Kidney (tissue), 14 donors: ENCODE measurements around the gene HEPHL1. TPM values are rescaled to one million over a fixed set of nuclear protein-coding genes. Genes with fewer than 3 reads are reported as not detected.
A peak's percentile ranks its signal among the peaks of the same experiment; 100 is the strongest.

Experiments used
- DNase-seq, 5 donors: peaks; one replicate each; pipeline ENCODE4 v3.0.0-alpha.2; 2013 to 2020
- FAIRE-seq: peaks from 2 replicates; lab custom pipeline; 2012; peaks lifted over from hg19 to GRCh38; lab: Jason Lieb, UNC
- H3K27ac ChIP-seq, 2 donors: one replicate each; pipeline ENCODE4 v1.7.0; 2013; ENCODE audit warnings: low read depth in 2 of 2, low read length in 2 of 2, inconsistent platforms in 1 of 2
- H3K27me3 ChIP-seq: one replicate; pipeline ENCODE4 v1.7.1; 2013; ENCODE audit warnings: low read length, inconsistent platforms; ENCODE audit not compliant: control insufficient read depth, insufficient read depth
- H3K36me3 ChIP-seq, 3 donors: one replicate each; pipeline versions ENCODE4 v1.7.0 to v1.7.1; 2013; ENCODE audit warnings: low read length in 3 of 3, control low read depth in 1 of 3, inconsistent platforms in 1 of 3; ENCODE audit not compliant: insufficient read depth in 3 of 3, control insufficient read depth in 2 of 3
- H3K4me1 ChIP-seq, 3 donors: one replicate each; pipeline versions ENCODE4 v1.7.0 to v1.7.1; 2013; ENCODE audit warnings: low read length in 3 of 3, inconsistent platforms in 1 of 3, low read depth in 1 of 3; ENCODE audit not compliant: control insufficient read depth in 2 of 3, insufficient read depth in 2 of 3
- H3K4me3 ChIP-seq, 3 donors: one replicate each; pipeline versions ENCODE4 v1.7.0 to v1.8.1; 2013; ENCODE audit warnings: low read length in 3 of 3, control low read depth in 1 of 3, inconsistent platforms in 1 of 3
- H3K9ac ChIP-seq, 3 donors: one replicate each; pipeline versions ENCODE4 v1.7.0 to v1.7.1; 2013; ENCODE audit warnings: low read length in 3 of 3, control low read depth in 1 of 3, inconsistent platforms in 1 of 3
- H3K9me3 ChIP-seq, 3 donors: one replicate each; pipeline versions ENCODE4 v1.7.0 to v1.7.1; 2013; ENCODE audit warnings: low read length in 3 of 3, control low read depth in 1 of 3, inconsistent platforms in 1 of 3; ENCODE audit not compliant: control insufficient read depth in 2 of 3, insufficient read depth in 1 of 3
- CTCF ChIP-seq: IDR thresholded peaks from 3 replicates; pipeline ENCODE4 v1.5.1; 2012; ENCODE audit warnings: mild to moderate bottlenecking, moderate library complexity, borderline replicate concordance; ENCODE audit not compliant: insufficient read depth; ENCODE audit errors: extremely low read depth
- intact Hi-C: fragments of 100-400 bp; cut with DNase I; formaldehyde crosslinking; loops from one replicate; pipeline ENCODE4 v1.11.1; 2022
- polyA plus RNA-seq: library from polyadenylated mRNA; stranded (reverse); fragments of 350-450 nt; fragmentation: Illumina TruSeq; extraction: RNeasy Lipid Tissue Mini Kit (QIAGEN cat#74804); gene quantifications from one replicate; pipeline ENCODE4 v1.2.3, GENCODE V29; 2014; ENCODE audit warnings: low read depth, low replicate concordance; ENCODE audit not compliant: insufficient read depth
- total RNA-seq: library from RNA; stranded (reverse); fragmentation: NEBNext Ultra II Directional; extraction: Animal tissue kit (Norgen Biotek cat#: 25700); gene quantifications from one replicate; pipeline ENCODE4 v1.2.1, GENCODE V29; 2021
- donor health status: control.
- donor health status: control.
- donor health status: control.
- donor health status: control.
- donor health status: control.
- donor health status: DM: yes; HTN: yes; CAD: no.
- donor health status: Normal renal cell carcinoma (clear cell type).

HEPHL1 gene
- total and polyA plus RNA-seq, 2 donors from 2014 or later, result not detected

DNA sequence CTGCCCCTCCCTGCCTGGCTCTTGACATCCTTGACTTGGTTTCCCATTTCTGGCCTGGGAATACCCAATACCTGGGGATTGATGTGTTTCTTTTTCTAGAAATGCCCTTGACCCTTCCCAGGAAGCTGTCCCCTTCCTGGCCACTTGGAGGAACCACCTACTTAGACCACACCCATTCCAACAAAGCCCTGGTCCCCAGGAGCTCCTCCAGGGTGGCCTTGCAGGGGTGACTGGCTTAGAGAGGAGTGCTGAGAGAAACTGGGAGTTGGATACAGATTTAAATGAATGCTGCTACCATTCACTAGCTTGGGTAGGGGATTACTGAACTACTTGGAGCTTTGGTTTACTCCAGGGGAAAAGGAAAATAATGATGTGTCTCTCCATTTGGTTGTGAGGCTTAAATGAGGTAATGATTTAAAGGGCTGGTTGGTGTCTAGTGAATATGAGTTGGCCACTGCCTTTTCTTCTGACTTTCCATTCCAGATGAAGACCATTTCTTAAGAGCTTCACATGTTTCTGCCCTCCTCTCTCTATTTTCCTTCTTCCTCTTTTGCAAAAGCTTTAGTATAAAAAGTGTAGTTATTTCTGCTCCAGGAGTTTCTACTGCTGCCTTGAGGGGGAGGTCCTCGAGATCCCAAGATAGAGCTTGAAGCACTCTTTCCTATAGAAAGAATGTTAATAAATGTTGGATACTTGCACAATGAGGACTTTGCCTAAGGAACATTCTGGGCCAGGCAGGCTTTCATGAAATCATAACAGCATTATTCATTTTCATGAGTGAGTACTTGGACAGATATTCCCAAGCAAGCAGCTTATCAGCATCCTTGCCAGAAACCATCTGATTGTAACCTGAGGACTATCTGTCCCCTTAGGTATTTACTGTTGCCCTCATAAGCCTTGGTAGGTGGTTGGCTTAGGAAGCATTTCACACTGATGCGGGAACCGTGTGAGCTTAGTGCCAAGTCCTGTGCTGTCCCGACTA, 129.8 kb downstream of the HEPHL1 start:
- Histone ChIP-seq H3K9ac (no peak overlapping the region), H3K9me3 (no peaks in the 10 kb centered on the region), H3K4me1 (peaks cover 0 to 11% (median 0%) of the 10 kb centered on the region in 3 donors), H3K27ac (no peak overlapping the region), H3K36me3 (no peaks in the 10 kb centered on the region), H3K27me3 (no peaks in the 10 kb centered on the region), H3K4me3 (no peak overlapping the region)
- DNase-seq (no peak), FAIRE-seq (no peak)
- no peak for TF ChIP-seq CTCF
- intact Hi-C loops, result no loop called here

DNA sequence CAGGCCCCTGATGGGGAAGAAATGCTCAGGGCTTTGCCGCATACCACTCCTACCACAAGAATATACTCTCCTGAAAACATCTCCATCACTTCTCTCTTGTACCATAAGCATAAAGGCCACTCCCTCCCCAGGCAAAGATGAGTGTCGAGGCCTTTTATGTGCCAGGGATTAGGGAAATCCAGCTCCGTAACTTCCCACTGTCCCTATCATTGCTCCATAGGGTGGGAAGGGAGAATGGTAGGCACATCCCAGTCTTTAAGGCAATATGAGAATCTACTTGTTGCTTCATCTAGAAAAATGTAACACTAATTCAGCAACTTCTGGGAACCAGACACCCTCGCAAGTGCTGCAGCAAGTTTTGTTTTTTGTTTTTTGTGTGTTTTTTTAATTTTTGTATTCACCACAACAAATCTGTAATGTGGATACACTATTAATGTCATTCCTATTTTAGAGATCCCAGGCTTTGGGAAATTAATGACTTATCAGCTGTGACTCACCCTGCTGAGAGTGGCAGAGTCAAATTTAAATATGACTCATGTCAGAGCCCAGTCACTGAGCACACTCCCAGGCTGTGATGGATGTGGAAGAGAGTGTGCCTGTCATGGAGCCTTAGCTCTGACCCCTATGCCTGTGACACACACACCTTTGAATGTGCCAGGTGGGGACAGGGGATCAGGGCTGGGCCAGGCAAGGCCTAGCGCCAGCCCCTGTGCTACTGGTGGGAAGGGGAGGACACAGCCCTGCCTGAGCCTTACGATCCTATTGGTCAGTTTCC, 130.9 kb downstream of the HEPHL1 start:
- no peaks in the 10 kb centered on the region for H3K36me3 ChIP-seq
- H3K4me1 ChIP-seq, result peaks cover 0 to 8% (median 0%) of the 10 kb centered on the region in 3 donors
- no peaks in the 10 kb centered on the region for H3K27me3 ChIP-seq
- no peak overlapping the region for H3K9ac ChIP-seq
- FAIRE-seq (peak; percentile 30), DNase-seq (peak in 1 of 5 donors; percentile 80)
- no peak overlapping the region for H3K27ac ChIP-seq
- H3K9me3 ChIP-seq, result no peaks in the 10 kb centered on the region
- intact Hi-C loops, result no loop called here
- TF ChIP-seq CTCF, result no peak
- no peak overlapping the region for H3K4me3 ChIP-seq

DNA sequence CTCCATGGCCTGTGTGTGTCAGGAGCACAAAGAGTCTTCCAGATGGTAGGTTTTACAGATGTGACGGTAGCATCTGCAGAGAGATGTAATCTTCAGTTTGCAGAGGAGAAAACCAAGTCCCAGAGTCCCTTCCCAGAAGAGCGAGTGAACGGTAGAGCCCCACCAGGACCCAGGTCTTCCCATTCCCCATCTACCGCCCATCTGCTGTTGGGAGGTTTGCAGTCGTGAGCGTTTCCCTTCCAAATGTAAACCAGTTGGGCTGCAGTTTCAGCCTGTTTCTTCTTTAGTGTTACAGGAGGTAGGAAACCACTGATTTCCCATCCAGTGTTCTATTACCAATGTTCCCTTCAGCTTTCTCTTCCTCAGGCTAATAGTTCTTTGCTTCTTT, 131.5 kb downstream of the HEPHL1 start:
- H3K9ac ChIP-seq, result no peak overlapping the region
- no peak overlapping the region for H3K27ac ChIP-seq
- H3K4me3 ChIP-seq, result no peak overlapping the region
- no peak for TF ChIP-seq CTCF
- FAIRE-seq (no peak), DNase-seq (no peak)
- no peaks in the 10 kb centered on the region for H3K36me3 ChIP-seq
- intact Hi-C loops, result no loop called here
- H3K27me3 ChIP-seq, result no peaks in the 10 kb centered on the region
- H3K4me1 ChIP-seq, result peaks cover 0 to 8% (median 0%) of the 10 kb centered on the region in 3 donors
- no peaks in the 10 kb centered on the region for H3K9me3 ChIP-seq
